Sigmoid colon (tissue), 7 donors: ENCODE results near the gene KRT12. TPM values are rescaled to one million over a fixed set of nuclear protein-coding genes. Genes with fewer than 3 reads are reported as not detected.
A peak's percentile ranks its signal among the peaks of the same experiment; 100 is the strongest.

Experiments
- DNase-seq: peaks from one replicate; pipeline ENCODE4 v3.0.0-alpha.2; 2019
- H3K27ac ChIP-seq, 4 donors: fragments of 200-600 bp; sonication (generic); one replicate each; pipeline ENCODE4 v1.5.1; 2016 to 2019; ENCODE audit warnings: mild to moderate bottlenecking in 1 of 4
- H3K27me3 ChIP-seq, 3 donors: fragments of 200-600 bp; sonication (generic); one replicate each; pipeline ENCODE4 v1.5.1; 2019; ENCODE audit warnings: mild to moderate bottlenecking in 1 of 3
- H3K36me3 ChIP-seq, 4 donors: fragments of 200-600 bp; sonication (generic); one replicate each; pipeline ENCODE4 v1.5.1; 2016 to 2019
- H3K4me1 ChIP-seq, 4 donors: fragments of 200-600 bp; sonication (generic); one replicate each; pipeline ENCODE4 v1.5.1; 2017 to 2019
- H3K4me3 ChIP-seq, 4 donors: fragments of 200-600 bp; sonication (generic); one replicate each; pipeline ENCODE4 v1.5.1; 2017 to 2019; ENCODE audit warnings: mild to moderate bottlenecking in 2 of 4, moderate library complexity in 1 of 4
- H3K9me3 ChIP-seq, 4 donors: fragments of 200-600 bp in 3 of 4; sonication (generic) in 3 of 4; one replicate each; pipeline versions ENCODE4 v1.5.1 to v1.6.1; 2013 to 2019
- EP300 ChIP-seq, 4 donors: sonication (generic); formaldehyde crosslinking; IDR thresholded peaks; one replicate each; pipeline ENCODE4 v1.6.1; 2017; ENCODE audit warnings: antibody characterized with exemption in 4 of 4
- POLR2A ChIP-seq, 2 donors: fragments of 450-650 bp; IDR thresholded peaks; one replicate each; pipeline ENCODE4 v1.6.1; 2016; ENCODE audit warnings: antibody characterized with exemption in 2 of 2, mild to moderate bottlenecking in 2 of 2, moderate library complexity in 2 of 2
- POLR2AphosphoS5 ChIP-seq, 4 donors: sonication (generic); formaldehyde crosslinking; IDR thresholded peaks; one replicate each; pipeline ENCODE4 v1.6.1; 2017; ENCODE audit warnings: antibody characterized with exemption in 4 of 4
- WGBS, 2 donors: extraction: QIAGEN DNeasy Blood & Tissue Kit; methylation state at CpG; one replicate each; pipeline ENCODE4 v1.1.7; 2013; 5-methylcytosine and 5-hydroxymethylcytosine counted together
- intact Hi-C: fragments of 100-400 bp; cut with DNase I; formaldehyde crosslinking; loops from one replicate; pipeline ENCODE4 v1.15.1; 2023
- polyA plus RNA-seq, 3 donors: library from polyadenylated mRNA; stranded (reverse); fragments of 200-250 nt; gene quantifications; one replicate each; pipeline ENCODE4 v1.2.3, GENCODE V29; 2013
- total RNA-seq, 4 donors: library from RNA; depleted of rRNA; stranded (reverse); fragments of >200 nt; gene quantifications; one replicate each; pipeline ENCODE4 v1.1.0, GENCODE V29; 2016
- TF ChIP-seq, protein P1 (sequence below), 4 experiments: fragments of 450-650 bp in 3 of 4; fragments of 200-600 bp in 1 of 4; IDR thresholded peaks; one replicate each; pipeline ENCODE4 v1.5.1; 2016 to 2019; ENCODE audit warnings: antibody characterized with exemption in 4 of 4, mild to moderate bottlenecking in 3 of 4, moderate library complexity in 2 of 4
- donor health status: healthy with polysubstance abuse.
- donor health status: Bipolar disorder and iron deficiency.
- donor health status: healthy.

Gene KRT12
- total and polyA plus RNA-seq, 7 donors: 1.2 to 1.8 (median 1.3) TPM; not detected in 4

DNA sequence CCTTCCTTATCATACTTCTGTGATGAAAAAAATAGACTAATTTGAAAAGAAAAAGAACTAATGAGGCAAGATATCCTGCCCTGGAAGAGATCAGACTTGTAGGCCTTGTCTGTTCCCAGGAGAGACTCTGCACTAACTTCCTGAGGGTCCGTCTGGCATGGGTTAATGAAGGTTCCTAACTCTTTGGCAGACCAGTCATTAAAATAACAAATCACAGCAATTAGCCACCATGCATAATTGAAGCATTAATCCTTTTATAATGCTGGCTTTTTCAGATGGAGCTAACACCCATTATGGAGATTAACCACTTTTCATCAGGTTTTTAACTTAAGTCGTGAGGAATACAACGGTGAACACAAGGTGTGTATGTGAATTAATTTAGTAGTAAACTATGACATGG, 34.2 kb downstream of the KRT12 start:
- Histone ChIP-seq H3K36me3 (peaks cover 0 to 15% (median 6%) of the 10 kb centered on the region in 4 donors), H3K4me3 (no peak overlapping the region), H3K9me3 (no peaks in the 10 kb centered on the region), H3K27ac (no peak overlapping the region), H3K4me1 (no peaks in the 10 kb centered on the region), H3K27me3 (no peaks in the 10 kb centered on the region)
- DNase-seq: no peak
- no peak for TF ChIP-seq POLR2A (IDR thresholded peaks at IDR 0.05)
- TF ChIP-seq EP300 (IDR thresholded peaks at IDR 0.05): no peak
- no peak for TF ChIP-seq POLR2AphosphoS5 (IDR thresholded peaks at IDR 0.05)
- TF ChIP-seq, protein P1, sequence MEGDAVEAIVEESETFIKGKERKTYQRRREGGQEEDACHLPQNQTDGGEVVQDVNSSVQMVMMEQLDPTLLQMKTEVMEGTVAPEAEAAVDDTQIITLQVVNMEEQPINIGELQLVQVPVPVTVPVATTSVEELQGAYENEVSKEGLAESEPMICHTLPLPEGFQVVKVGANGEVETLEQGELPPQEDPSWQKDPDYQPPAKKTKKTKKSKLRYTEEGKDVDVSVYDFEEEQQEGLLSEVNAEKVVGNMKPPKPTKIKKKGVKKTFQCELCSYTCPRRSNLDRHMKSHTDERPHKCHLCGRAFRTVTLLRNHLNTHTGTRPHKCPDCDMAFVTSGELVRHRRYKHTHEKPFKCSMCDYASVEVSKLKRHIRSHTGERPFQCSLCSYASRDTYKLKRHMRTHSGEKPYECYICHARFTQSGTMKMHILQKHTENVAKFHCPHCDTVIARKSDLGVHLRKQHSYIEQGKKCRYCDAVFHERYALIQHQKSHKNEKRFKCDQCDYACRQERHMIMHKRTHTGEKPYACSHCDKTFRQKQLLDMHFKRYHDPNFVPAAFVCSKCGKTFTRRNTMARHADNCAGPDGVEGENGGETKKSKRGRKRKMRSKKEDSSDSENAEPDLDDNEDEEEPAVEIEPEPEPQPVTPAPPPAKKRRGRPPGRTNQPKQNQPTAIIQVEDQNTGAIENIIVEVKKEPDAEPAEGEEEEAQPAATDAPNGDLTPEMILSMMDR (IDR thresholded peaks at IDR 0.05): no peak
- intact Hi-C loops: no loop called here
- 81 to 95% methylated on average over 3 of the region's 3 CpGs for WGBS, 2 donors

DNA sequence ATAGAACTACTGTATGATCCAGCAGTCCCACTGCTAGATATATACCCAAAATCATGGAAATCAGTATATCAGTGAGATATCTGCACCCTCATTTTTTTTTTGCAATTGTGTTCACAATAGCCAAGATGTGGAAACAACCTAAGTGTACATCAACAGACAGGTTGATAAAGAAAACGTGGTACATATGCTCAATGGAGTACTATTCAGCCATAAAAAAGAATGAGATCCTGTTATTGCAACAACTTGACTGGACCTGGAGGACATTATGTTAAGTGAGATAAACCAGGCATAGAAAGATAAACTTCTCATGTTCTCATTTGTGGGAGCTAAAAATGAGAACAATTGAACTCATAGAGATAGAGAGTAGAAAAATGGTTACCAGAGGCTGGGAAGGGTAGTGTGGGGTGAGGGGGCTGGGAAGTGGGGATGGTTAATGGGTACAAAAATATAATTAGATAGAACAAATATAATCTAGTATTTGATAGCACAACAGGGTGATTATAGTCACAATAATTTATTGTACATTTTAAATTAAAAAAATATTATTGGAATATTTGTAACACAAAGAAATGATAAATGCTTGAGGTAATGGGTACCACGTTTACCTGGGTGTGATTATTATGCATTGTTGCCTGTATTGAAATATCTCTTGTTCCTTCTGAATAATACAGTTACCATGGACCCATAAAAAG, 36.8 kb downstream of the KRT12 start:
- 88 to 90% methylated on average over 2 of the region's 2 CpGs for WGBS, 2 donors
- H3K36me3 ChIP-seq: peaks cover 0 to 8% (median 5%) of the 10 kb centered on the region in 4 donors
- H3K27me3 ChIP-seq: no peaks in the 10 kb centered on the region
- H3K27ac ChIP-seq: no peak overlapping the region
- DNase-seq: no peak
- no peaks in the 10 kb centered on the region for H3K4me1 ChIP-seq
- intact Hi-C loops: no loop called here
- no peak for TF ChIP-seq POLR2A (IDR thresholded peaks at IDR 0.05)
- no peak for TF ChIP-seq EP300 (IDR thresholded peaks at IDR 0.05)
- TF ChIP-seq POLR2AphosphoS5 (IDR thresholded peaks at IDR 0.05): no peak
- TF ChIP-seq, protein P1 (IDR thresholded peaks at IDR 0.05): no peak
- H3K4me3 ChIP-seq: no peak overlapping the region
- no peaks in the 10 kb centered on the region for H3K9me3 ChIP-seq

DNA sequence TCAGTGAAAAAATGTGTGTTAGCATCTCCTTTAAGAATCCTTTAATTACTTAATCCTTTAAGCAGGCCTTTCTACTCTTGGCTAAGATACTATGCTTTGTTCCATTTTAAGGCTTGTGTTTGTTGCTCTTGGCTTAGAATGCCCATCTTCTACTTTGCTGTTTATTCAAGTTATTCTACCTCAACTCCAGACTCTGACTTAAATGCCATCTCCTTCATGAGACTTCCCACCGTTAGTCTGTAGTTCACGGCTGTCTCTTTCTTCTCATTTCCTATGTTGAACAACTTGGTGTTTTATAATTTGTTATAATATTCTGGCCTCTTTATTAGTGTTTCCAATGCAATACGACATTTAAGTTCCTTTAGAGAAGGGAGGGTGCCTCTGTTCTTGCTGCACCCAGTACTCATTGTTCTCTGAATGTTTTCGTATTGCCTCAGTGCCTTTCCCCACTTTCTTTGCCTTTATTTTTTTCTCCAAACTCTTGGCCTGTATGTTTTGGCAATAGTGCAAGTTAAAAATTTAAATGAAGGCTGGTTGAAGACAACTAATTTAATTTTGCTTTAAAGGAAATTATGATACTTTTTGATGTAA, 38.5 kb downstream of the KRT12 start:
- H3K27me3 ChIP-seq: no peaks in the 10 kb centered on the region
- no peak for DNase-seq
- no peaks in the 10 kb centered on the region for H3K4me1 ChIP-seq
- H3K27ac ChIP-seq: peak overlapping the region in 1 of 4 donors; percentile 74
- H3K9me3 ChIP-seq: no peaks in the 10 kb centered on the region
- no peaks in the 10 kb centered on the region for H3K36me3 ChIP-seq
- no peak overlapping the region for H3K4me3 ChIP-seq
- intact Hi-C loops: no loop called here
- TF ChIP-seq POLR2AphosphoS5 (IDR thresholded peaks at IDR 0.05) (no peak), EP300 (IDR thresholded peaks at IDR 0.05) (no peak), POLR2A (IDR thresholded peaks at IDR 0.05) (no peak)
- 89 to 93% methylated on average over 4 of the region's 4 CpGs for WGBS, 2 donors

DNA sequence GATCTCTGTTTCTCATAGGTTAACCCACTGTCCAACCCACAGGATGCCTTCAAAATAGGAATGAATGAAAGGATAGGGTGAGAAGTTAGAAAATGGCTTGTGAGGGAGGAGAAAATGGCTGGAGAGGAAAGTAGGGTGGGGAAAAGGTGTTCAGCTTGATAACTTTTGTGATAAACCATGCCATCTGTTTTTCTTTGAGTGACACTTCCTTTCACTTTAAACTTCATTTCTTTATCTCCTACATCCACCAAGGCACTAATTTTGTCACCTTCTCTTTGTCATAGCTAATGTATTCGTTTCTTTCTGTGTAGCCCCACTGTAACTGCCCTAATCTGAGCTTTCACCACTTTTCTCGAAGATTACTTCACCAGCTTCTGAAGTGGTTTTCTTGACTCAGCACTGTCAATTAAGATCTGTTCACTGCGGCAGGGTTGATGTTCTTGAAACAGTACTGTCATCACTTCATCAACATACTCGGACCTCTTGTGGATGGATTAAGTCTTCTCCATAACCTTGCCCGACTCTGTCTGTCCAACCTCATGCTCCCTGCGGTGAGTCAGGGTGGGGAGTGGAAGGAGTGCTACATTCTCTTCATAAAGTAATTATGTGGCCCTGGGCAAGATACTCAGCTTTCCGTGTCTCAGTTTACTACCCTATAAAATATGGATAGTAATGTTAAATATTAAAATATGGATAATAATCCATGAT, 39.1 kb downstream of the KRT12 start:
- Histone ChIP-seq H3K27me3 (no peaks in the 10 kb centered on the region), H3K4me1 (no peaks in the 10 kb centered on the region), H3K4me3 (no peak overlapping the region), H3K9me3 (no peaks in the 10 kb centered on the region), H3K27ac (peak overlapping the region in 1 of 4 donors; percentile 74), H3K36me3 (no peaks in the 10 kb centered on the region)
- 76 to 85% methylated on average over 7 of the region's 7 CpGs for WGBS, 2 donors
- intact Hi-C loops: no loop called here
- no peak for DNase-seq
- no peak for TF ChIP-seq EP300 (IDR thresholded peaks at IDR 0.05)
- TF ChIP-seq POLR2AphosphoS5 (IDR thresholded peaks at IDR 0.05): no peak
- no peak for TF ChIP-seq POLR2A (IDR thresholded peaks at IDR 0.05)
- TF ChIP-seq, protein P1 (IDR thresholded peaks at IDR 0.05): no peak

DNA sequence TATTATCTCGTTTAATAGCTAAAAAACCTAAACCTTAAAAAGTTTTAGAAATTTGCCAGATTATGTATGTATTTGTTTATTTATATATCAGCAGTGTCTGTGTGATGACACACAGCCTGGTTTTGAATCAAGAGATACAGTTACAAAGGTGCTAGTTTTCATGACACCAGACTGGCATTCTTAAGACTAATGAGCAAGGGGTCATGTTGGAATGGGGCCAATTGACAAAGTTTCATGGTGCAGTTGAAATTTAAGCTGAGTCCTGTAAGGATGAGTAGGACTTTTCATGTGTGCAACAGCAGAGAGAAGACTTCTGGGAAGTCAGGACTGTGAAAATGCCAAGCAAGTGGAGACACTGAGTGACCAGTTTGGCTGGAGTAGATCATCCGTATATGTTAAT, 41.4 kb downstream of the KRT12 start:
- H3K4me1 ChIP-seq: no peaks in the 10 kb centered on the region
- no peaks in the 10 kb centered on the region for H3K36me3 ChIP-seq
- no peak for DNase-seq
- 89 to 94% methylated on average over 2 of the region's 2 CpGs for WGBS, 2 donors
- H3K4me3 ChIP-seq: no peak overlapping the region
- TF ChIP-seq POLR2A (IDR thresholded peaks at IDR 0.05) (no peak), EP300 (IDR thresholded peaks at IDR 0.05) (no peak), POLR2AphosphoS5 (IDR thresholded peaks at IDR 0.05) (no peak)
- TF ChIP-seq, protein P1 (IDR thresholded peaks at IDR 0.05): no peak
- intact Hi-C loops: no loop called here
- H3K27ac ChIP-seq: no peak overlapping the region
- H3K27me3 ChIP-seq: no peaks in the 10 kb centered on the region
- H3K9me3 ChIP-seq: no peaks in the 10 kb centered on the region
